Medulla oblongata (tissue), 1 donor: Measurements from ENCODE around the gene THRB.

Source experiments
- DNase-seq: peaks from one replicate; pipeline ENCODE4 v3.0.0-alpha.2; 2015; ENCODE audit errors: extremely low spot score

THRB gene

GRCh38 chr3:24227635-24228034 is 267.0 kb downstream of the THRB start:
- no peak for DNase-seq

GRCh38 chr3:24226397-24226796 is 268.3 kb downstream of the THRB start:
- no peak for DNase-seq

GRCh38 chr3:24225385-24225950 is 269.2 kb downstream of the THRB start:
- no peak for DNase-seq

GRCh38 chr3:24224666-24225384 is 269.8 kb downstream of the THRB start:
- no peak for DNase-seq

- no peak for DNase-seq
These were observed 272.4 kb downstream of the THRB start for GRCh38 chr3:24222165-24222805.

- peak; percentile 38 for DNase-seq
These were observed 273.6 kb downstream of the THRB start for GRCh38 chr3:24220859-24221657.

- DNase-seq = no peak
These were observed 279.1 kb downstream of the THRB start for GRCh38 chr3:24215502-24215901.

GRCh38 chr3:24211381-24211780 is 283.3 kb downstream of the THRB start:
- DNase-seq = no peak

- DNase-seq = no peak
These were observed 292.6 kb downstream of the THRB start for GRCh38 chr3:24202071-24202470.

- no peak for DNase-seq
These were observed 293.3 kb downstream of the THRB start for GRCh38 chr3:24201301-24201700.

GRCh38 chr3:24199775-24200247 is 294.8 kb downstream of the THRB start:
- no peak for DNase-seq

GRCh38 chr3:24199300-24199699 is 295.4 kb downstream of the THRB start:
- no peak for DNase-seq

- no peak for DNase-seq
These were observed 295.9 kb downstream of the THRB start for GRCh38 chr3:24198728-24199127.

GRCh38 chr3:24197809-24198208 is 296.8 kb downstream of the THRB start:
- no peak for DNase-seq

GRCh38 chr3:24196526-24196925 is 298.1 kb downstream of the THRB start:
- DNase-seq = no peak

- DNase-seq = no peak
These were observed 299.0 kb downstream of the THRB start for GRCh38 chr3:24195504-24196230.

- DNase-seq = no peak
These were observed 302.1 kb downstream of the THRB start for GRCh38 chr3:24192469-24193056.

GRCh38 chr3:24191801-24192403 is 302.7 kb downstream of the THRB start:
- DNase-seq = peak; percentile 18

GRCh38 chr3:24190256-24190655 is 304.4 kb downstream of the THRB start:
- DNase-seq = no peak

GRCh38 chr3:24185738-24186384 is 308.8 kb downstream of the THRB start:
- DNase-seq = peak; percentile 78
